Neutrophil (primary cell): Measurements from ENCODE around the gene FRYL.

Experiments
- H3K27ac ChIP-seq: fragments of 200-600 bp; sonication (generic); 2 replicates; pipeline ENCODE4 v1.5.1; 2016; ENCODE audit warnings: mild to moderate bottlenecking, moderate library complexity
- H3K27me3 ChIP-seq: fragments of 200-600 bp; sonication (generic); 2 replicates; pipeline ENCODE4 v1.6.0; 2016; ENCODE audit warnings: mild to moderate bottlenecking
- H3K36me3 ChIP-seq: fragments of 200-600 bp; sonication (generic); 2 replicates; pipeline ENCODE4 v1.5.1; 2017
- H3K4me1 ChIP-seq, 2 experiments: fragments of 200-600 bp in 1 of 2; sonication (generic) in 1 of 2; 1 replicate in 1 of 2; 2 replicates in 1 of 2; pipeline versions ENCODE4 v1.5.1 to v1.6.1; 2013 to 2016; ENCODE audit warnings: low read depth in 1 of 2, low read length in 1 of 2, mild to moderate bottlenecking in 1 of 2, moderate library complexity in 1 of 2; ENCODE audit not compliant: control insufficient read depth in 1 of 2, insufficient read depth in 1 of 2
- H3K4me3 ChIP-seq, 2 experiments: fragments of 200-600 bp in 1 of 2; sonication (generic) in 1 of 2; 1 replicate in 1 of 2; 2 replicates in 1 of 2; pipeline ENCODE4 v1.5.1; 2013 to 2016; ENCODE audit warnings: low read depth in 1 of 2, low read length in 1 of 2, mild to moderate bottlenecking in 1 of 2, moderate library complexity in 1 of 2
- H3K9me3 ChIP-seq: fragments of 200-600 bp; sonication (generic); 2 replicates; pipeline ENCODE4 v1.5.1; 2016
- CTCF ChIP-seq: fragments of 200-600 bp; sonication (generic); IDR thresholded peaks from 2 replicates; pipeline ENCODE4 v1.5.1; 2016; ENCODE audit warnings: antibody characterized with exemption

Gene FRYL

DNA sequence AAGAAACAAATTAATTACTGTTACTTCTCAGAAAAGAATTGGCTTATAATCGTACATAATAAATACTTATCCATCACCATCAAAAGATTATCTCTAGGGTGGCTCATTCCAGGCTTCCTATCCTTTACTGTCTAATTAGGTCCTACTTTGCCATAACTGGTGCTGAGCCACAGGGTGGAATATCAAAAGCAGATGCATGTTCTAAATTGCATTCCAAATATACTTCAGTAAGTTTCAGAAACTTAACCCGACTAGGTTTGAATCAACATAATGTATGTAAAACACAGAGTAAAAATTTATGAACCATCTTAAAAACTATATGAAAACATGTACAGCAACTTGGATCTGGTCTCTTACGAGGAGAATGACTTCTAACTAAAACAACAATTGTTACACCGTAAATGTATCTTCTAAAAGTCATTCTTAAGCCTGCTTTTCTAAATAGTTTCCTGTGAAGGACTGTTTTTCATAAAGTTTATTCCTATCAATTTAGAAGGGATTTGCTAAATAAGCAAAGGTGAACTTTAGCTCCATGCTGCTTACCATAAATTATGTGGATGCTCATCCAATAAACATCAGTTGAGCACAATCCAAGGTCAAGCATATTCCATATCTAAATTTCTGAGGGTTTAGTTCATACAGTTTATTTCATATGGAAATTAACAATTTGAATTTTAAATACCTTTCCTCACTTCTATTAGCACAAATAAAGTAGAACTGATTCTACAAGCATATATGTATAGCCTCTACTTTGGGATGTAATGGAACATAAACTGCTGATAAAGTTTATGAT is 276.6 kb downstream of the FRYL start:
- TF ChIP-seq CTCF, result no peak
- H3K27me3 ChIP-seq, result no peaks in the 10 kb centered on the region
- H3K9me3 ChIP-seq, result no peaks in the 10 kb centered on the region
- H3K4me1 ChIP-seq, result no peaks in the 10 kb centered on the region
- H3K36me3 ChIP-seq, result peaks cover 93% of the 10 kb centered on the region
- no peak overlapping the region for H3K4me3 ChIP-seq
- H3K27ac ChIP-seq, result no peak overlapping the region

- no peak for TF ChIP-seq CTCF
- no peak overlapping the region for H3K27ac ChIP-seq
- H3K36me3 ChIP-seq, result peaks cover 69% of the 10 kb centered on the region
- H3K4me3 ChIP-seq, result no peak overlapping the region
- H3K4me1 ChIP-seq, result no peaks in the 10 kb centered on the region
- H3K9me3 ChIP-seq, result no peaks in the 10 kb centered on the region
- no peaks in the 10 kb centered on the region for H3K27me3 ChIP-seq
Observed at GRCh38 chr4:48499551-48500066, 280.5 kb downstream of the FRYL start.

DNA sequence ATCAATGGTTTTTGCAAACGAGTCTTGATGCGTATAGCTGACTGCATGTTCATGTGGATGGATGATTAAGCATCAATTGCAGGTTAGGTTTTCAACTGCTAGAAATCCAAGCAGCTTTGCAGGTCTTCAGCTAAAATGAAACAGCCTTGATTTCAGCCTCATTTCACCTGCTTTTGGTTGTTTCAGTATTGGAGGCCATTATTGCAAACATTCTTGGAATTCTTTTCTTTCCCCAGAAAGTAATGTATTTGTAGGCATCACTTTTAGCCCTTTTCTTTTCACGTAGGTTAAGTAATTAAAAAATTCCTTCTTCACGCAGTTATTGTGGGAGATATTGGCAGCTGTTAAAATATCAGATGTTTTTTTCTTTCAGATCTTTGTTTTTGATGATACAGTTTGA is 281.2 kb downstream of the FRYL start:
- Histone ChIP-seq H3K4me1 (no peaks in the 10 kb centered on the region), H3K9me3 (no peaks in the 10 kb centered on the region), H3K4me3 (no peak overlapping the region), H3K27me3 (peaks cover 1% of the 10 kb centered on the region), H3K36me3 (peaks cover 62% of the 10 kb centered on the region), H3K27ac (no peak overlapping the region)
- TF ChIP-seq CTCF, result no peak

DNA sequence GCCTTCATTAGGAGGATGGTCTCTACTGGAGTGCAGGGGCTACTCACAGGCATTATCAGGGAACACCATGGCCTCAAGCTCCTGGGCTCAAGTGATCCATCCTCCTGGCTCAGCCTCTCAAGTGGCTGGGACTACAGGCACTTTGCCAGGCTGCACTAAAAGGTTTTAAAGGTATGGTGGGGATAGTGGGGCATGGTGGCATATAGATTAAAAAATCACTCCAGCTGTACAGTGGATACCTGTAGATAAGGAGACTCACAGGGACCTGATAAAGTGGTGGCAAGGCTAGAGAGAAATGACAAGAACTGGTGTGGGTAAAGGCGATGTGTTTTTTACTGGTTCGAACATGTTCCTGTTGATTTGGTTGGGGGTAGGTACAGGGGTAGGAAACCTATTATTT is 284.1 kb downstream of the FRYL start:
- Histone ChIP-seq H3K4me1 (peaks cover 0 to 1% of the 10 kb centered on the region in 2 experiments), H3K27ac (no peak overlapping the region), H3K36me3 (peaks cover 35% of the 10 kb centered on the region), H3K4me3 (no peak overlapping the region), H3K9me3 (no peaks in the 10 kb centered on the region), H3K27me3 (peaks cover 31% of the 10 kb centered on the region)
- no peak for TF ChIP-seq CTCF

DNA sequence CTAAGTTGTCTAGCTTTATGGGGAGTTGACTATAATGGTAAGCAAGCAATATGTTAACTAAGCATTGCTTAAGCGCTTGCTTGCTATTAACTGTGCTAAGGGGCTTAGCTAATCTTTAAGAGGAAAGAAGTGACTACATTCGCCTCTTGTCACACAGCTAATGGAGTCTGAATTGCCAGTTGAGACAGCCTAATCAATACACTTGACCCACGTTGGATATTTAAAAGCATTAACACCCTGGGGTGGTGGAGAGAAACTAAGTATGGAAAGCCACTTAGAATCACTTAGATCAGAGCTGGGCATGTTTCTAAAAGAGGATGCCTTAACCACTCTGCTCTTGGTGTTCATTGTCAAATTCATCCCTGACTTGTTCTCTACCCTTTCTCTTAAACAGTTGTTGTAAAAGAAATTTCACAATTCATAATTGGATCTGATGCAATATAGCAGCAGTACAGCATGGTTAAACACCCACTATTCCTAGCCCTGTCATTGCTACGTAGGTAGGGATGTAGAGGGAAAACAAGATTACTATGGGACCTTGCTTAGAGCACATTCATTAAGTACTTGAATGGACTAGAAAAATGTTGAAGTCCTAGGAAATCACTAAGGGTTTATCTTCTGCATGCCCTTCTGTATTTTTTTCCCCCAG is 286.5 kb downstream of the FRYL start:
- Histone ChIP-seq H3K4me3 (no peak overlapping the region), H3K9me3 (no peaks in the 10 kb centered on the region), H3K27me3 (peaks cover 54% of the 10 kb centered on the region), H3K4me1 (peaks cover 12 to 14% of the 10 kb centered on the region in 2 experiments), H3K36me3 (peaks cover 12% of the 10 kb centered on the region), H3K27ac (no peak overlapping the region)
- no peak for TF ChIP-seq CTCF
